Mammary epithelial cell (primary cell): ENCODE results near the gene SVIL.

Source experiments
- EZH2 ChIP-seq: IDR thresholded peaks from 2 replicates; pipeline ENCODE4 v1.6.1; 2012; ENCODE audit warnings: low read length, inconsistent platforms, borderline replicate concordance
- TF ChIP-seq, protein P1 (sequence below), 2 donors: IDR thresholded peaks in 1 of 2; conservative IDR thresholded peaks in 1 of 2; 2 replicates each; pipeline ENCODE4 v1.5.1; 2011 to 2012; ENCODE audit warnings: inconsistent platforms in 2 of 2, low read length in 2 of 2, mild to moderate bottlenecking in 2 of 2, control low read depth in 1 of 2, low read depth in 1 of 2; ENCODE audit not compliant: insufficient read depth in 1 of 2; ENCODE audit errors: extremely low read depth in 1 of 2

DNA sequence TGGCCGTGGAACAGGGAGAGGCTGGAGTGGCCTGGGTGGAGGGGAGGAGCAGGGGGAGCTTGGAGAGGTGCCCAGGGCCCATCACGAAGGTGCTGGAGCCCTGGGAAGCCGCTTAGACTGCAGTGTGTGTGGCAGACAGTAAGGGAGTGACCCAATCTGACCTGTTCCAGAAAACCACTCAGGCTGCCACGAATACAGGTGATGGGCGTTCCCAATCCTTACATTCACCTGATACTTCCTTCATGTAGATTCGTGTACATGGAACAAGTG lies 161.7 kb downstream of the SVIL start:
- TF ChIP-seq, protein P1, sequence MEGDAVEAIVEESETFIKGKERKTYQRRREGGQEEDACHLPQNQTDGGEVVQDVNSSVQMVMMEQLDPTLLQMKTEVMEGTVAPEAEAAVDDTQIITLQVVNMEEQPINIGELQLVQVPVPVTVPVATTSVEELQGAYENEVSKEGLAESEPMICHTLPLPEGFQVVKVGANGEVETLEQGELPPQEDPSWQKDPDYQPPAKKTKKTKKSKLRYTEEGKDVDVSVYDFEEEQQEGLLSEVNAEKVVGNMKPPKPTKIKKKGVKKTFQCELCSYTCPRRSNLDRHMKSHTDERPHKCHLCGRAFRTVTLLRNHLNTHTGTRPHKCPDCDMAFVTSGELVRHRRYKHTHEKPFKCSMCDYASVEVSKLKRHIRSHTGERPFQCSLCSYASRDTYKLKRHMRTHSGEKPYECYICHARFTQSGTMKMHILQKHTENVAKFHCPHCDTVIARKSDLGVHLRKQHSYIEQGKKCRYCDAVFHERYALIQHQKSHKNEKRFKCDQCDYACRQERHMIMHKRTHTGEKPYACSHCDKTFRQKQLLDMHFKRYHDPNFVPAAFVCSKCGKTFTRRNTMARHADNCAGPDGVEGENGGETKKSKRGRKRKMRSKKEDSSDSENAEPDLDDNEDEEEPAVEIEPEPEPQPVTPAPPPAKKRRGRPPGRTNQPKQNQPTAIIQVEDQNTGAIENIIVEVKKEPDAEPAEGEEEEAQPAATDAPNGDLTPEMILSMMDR (conservative IDR thresholded peaks at IDR 0.05 in 1 of 2, IDR thresholded peaks at IDR 0.05 in 1 of 2; ENCODE audit: extremely low read depth in 1 of 2, insufficient read depth in 1 of 2, low read depth in 1 of 2, low read length in 2 of 2): no peak
- TF ChIP-seq EZH2: no peak
